ENCODE measurements around the gene ECSCR.
"Not testable (repeated sequence)": the region's sequence is repeated elsewhere in the genome, so short reads cannot be mapped to it uniquely, and the experiment has no call there.

ECSCR gene

GRCh38 chr5:139462586-139463276, at the start of gene ECSCR:
Gene ECSCR, minus strand, starts transcription at chr5:139462743. Its CDS starts 73 bp downstream, at chr5:139462670.
- no peak for DNase-seq

GRCh38 chr5:139504722-139505121, 42.2 kb upstream of the ECSCR start:
- DNase-seq: not testable (repeated sequence)

DNA sequence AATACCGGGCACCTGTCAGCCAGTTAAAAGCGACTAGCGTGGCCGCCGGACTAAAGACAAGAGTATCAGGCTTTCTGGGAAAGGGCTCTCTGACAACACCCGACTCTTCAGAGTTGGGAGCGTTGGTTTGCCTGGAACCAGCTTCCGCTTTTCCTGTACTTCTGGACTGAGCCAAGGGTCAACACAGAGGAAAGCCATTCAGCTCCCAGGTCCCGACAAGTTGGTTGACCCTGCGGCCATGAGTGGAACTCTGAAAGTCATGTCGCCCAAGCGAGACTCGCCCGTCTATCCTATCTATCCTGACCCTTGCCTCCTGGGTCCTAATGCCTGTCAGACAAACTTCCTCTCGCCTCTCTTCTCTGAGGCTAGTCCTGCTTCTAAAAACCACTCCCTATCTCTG, 41.3 kb upstream of the ECSCR start:
- DNase-seq: not testable (repeated sequence)

GRCh38 chr5:139503036-139503817, 40.7 kb upstream of the ECSCR start:
- DNase-seq: not testable (repeated sequence)

GRCh38 chr5:139501381-139501780, 38.8 kb upstream of the ECSCR start:
- no peak for DNase-seq

DNA sequence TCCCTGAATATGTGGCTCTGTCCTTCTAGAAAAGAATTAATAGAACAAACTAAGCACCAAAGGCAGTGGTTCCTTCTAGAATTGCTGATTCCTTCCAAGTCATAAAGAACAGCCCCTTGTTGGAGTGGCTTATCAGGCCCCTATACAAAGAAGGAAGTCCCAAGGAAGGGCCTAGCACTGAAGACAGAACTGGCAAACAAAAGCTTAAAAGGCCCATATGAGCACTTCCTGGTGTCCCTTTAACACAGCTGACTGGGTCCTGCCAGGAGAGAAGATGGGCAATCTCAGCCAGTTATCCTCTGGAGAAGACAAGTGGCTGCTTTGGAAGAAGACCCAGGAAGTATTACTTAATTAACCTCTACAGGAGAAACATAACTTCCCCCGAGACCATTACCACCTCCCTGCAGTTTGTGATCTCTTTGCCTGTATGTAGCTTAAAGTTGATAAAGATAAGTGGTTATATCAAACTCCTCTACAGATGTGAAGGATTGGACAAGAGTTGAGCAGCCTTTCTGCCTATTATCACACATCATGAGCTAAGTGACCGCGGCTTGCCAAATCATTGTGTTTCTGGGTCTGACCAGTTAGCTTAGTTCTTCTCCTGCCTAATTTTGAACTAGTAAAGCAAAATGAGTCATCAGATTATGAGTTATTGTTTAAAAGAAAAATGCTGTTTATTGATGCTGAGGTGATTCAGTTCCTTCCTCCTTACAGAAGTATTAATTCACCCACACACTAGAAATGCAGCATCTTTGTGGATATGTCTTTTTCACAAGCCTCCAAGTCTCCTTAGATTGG, 33.3 kb upstream of the ECSCR start:
- no peak for DNase-seq

GRCh38 chr5:139494832-139495231, 32.3 kb upstream of the ECSCR start:
- DNase-seq: no peak

DNA sequence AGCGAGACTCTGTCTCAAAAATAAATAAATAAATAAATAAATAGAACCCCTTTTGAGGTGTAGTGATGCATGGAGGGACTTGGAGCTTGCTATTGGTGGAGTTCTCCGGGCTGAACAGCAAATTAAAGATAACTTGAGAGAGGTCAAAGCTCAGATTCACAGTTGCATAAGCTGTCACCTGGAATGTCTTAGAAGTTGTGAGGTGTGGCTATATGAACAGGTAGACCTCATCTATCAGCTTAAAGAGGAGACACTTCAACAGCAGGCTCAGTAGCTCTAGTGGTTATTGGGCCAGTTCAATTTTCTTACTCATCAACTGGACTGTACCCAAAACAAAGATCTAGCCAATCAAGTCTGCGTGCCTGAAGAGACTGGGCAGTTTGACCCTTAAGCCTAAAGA, 31.7 kb upstream of the ECSCR start:
- DNase-seq: no peak

DNA sequence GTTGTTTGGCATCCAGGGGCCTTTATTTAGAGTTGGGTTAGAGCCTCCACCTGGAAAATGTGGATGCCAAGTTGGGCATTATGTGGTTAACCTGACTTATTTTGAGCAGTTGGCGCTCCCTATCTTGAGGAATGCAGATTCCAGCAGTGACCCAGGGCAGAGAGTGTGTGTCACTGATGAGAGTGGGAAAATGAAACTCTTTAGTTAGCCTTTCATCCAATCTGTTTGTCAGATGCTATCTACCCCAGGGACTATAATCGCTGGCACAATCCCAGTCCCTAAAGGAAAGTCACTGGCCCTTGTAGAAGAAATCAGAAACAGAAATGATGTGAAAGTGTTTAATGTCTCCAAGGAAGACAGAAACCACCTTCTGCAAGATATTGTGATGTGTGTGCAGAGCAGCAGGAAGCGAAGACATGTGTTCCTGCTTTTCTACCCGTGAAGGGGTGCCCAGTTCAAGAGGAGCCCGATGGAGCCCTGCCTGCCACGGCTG, 30.2 kb upstream of the ECSCR start:
- DNase-seq: no peak

GRCh38 chr5:139488260-139488659, 25.7 kb upstream of the ECSCR start:
- DNase-seq: no peak

DNA sequence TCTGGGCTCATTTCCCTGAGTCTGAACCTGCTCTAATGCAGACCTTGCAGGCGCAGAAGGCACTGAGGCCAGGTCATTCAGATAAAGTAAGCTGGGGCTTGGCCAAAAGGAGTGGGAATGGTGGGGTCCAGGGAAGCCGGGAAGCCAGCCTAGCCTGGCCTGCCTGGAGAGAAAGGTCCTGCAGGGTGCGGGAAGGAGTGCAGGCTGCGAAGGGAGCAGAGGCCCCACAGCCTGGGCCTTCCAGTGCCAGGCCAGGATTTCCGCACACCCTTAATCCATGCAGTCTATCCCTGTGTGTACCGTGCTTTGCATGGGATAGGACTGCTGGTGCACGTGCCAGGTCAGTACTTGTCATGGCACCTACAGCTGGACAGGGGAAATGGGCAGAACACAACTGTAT, 23.7 kb upstream of the ECSCR start:
- DNase-seq: no peak

DNA sequence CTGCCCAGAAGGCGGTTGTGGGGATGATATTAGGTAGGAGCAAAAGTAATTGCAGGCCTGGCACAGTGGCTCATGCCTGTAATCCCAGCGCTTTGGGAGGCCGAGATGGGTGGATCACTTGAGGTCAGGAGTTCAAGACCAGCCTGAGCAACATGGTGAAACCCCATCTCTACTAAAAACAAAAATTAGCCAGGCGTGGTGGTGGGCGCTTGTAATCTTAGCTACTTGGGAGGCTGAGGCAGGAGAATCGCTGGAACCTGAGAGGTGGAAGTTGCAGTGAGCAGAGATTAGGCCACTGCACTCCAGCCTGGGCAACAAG, 20.3 kb upstream of the ECSCR start:
- not testable (repeated sequence) for DNase-seq

DNA sequence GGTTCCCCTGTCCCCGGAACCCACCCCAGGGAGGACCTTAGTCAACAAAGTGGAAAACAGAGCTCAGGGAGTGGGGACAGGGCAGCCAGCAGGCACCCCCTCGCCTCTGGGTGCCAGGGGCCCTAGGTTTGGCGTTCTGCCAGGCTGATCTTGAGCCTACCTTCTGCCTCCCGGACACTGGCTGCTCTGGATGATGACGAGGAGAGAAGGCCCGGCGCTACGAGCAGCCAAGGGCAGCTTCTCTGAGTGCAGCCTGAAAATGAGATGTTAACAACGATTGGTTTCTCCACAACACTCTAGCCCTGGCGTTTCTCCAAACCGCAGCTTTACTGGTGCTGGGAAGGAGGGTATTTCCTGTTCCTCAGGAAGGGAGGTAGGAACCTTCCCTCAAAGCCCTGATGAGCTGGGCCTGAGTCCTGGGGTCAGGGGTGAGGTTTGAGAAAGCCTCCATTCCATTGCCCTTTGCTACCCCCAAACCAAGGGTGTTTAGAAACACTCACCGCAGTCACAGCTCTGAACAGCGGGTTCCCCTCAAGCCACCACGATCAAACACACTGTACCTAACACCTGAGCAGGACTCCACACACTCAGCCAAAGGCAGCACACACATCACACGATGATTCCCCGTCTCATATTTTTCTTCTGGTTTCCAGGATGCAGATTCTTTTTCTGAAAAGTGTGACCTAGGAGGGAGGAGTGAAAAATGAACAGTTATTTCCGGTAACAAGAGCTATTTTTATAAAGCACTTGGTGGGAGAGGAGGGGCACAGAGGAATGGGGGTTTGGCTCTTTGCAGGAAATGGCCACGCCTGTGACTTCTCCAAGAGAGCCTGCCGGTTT, 19.7 kb upstream of the ECSCR start, which contains the start of gene STING1:
STING1 (minus strand) TSS at position 709 of the 840 bp plus-strand sequence. CDS start 1,054 bp downstream, outside the sequence.
- peak; percentile 68 for DNase-seq

- DNase-seq: no peak
Observed at GRCh38 chr5:139481580-139482049, 19.1 kb upstream of the ECSCR start.

DNA sequence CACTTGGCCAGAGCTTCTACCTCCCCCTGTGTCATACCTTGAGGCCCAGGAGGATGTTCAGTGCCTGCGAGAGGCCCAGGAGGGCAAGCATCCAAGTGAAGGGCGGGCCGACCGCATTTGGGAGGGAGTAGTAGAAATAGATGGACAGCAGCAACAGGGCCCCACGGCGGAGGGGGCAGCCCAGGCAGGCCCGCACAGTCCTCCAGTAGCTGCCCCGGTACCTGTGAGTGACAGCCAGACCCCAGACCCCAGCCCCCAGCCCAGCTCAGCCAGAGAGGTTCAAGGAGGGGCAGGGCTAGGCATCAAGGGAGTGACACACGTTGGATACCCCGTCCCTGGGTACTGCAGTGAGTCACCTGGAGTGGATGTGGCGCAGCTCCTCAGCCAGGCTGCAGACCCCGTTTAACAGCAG, 18.6 kb upstream of the ECSCR start:
- DNase-seq: no peak

- DNase-seq: not testable (repeated sequence)
Observed at GRCh38 chr5:139479729-139480128, 17.2 kb upstream of the ECSCR start.

- not testable (repeated sequence) for DNase-seq
Observed at GRCh38 chr5:139478657-139479423, 16.3 kb upstream of the ECSCR start.

DNA sequence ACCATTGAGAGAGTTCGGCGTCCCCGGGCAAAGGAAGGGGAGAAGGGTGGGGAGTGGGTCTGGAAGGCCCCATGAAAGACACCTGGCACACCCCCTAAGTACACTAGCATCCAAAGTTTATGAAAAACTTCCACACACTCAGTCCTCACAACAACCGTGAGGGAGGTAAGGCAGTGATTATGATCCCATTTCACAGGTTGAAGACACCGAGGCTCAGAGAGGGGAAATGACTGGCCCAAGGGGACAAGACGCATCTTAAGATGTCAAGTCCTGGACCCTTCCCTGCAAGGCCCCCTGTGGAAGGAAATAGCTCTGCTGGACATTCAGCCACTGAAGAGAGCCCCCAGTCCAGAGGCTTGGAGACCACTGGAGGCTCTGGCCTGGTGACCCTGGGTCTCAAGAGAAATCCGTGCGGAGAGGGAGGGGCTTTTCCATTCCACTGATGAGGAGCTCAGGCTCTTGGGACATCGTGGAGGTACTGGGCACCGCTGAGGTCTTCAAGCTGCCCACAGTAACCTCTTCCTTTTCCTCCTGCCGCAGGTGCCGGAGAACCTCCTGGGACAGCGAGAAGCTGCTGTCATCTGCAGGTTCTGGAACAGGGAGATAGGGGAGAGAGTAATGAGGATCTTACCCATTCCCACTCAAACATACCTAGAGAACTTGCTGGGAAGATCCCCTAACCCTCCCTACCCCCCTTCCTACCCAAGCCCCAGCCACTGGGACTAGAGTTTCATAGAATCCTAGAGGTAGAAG, 13.5 kb upstream of the ECSCR start:
- DNase-seq: no peak

DNA sequence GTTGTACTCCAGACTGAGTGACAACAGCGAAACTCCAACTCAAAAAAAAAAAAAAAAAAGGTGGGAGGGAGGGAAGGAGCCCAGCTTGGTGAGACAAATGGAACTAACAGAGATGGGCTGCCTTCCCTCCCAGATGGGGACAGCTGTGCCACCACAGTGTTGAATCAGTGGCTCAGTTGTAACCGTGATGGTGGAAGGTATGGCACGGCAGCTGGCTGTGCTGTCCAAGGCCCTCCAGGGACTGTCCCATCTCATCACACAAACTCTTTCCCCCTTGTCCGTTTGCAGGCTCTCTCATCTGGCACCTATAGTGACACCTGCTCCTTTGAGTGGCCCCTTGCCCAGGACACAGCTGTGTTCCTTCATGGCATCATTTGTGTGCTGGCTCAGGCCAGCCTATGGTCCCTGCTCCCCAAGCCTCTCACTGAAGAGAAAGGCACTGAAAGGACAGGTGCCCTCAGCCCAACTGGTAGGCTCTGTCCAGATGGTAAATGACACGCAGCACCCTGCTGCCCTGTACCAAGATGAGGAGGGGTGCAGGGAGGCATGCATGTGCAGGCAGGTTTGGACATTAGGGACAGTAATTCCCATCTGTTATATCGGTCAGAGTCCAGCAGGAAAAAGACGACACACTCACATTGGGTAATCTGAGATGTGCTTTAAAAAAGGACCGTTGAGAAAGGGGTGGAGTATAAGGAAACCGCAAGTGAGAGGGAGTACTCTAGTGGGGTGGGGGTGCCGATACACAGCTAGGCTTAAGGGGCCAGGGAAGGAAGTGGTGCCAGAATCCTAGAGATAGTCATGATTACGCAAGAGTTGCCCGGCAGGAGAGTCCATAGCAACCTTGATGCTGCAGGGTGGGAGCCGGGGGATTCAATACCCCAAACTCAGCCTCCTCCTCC, 12.6 kb upstream of the ECSCR start:
- no peak for DNase-seq

GRCh38 chr5:139473565-139473964, 11.0 kb upstream of the ECSCR start:
- no peak for DNase-seq
